Measurements from ENCODE around the gene PHF21A.
"Not testable (repeated sequence)": the region's sequence is repeated elsewhere in the genome, so short reads cannot be mapped to it uniquely, and the experiment has no call there.

PHF21A gene

DNA sequence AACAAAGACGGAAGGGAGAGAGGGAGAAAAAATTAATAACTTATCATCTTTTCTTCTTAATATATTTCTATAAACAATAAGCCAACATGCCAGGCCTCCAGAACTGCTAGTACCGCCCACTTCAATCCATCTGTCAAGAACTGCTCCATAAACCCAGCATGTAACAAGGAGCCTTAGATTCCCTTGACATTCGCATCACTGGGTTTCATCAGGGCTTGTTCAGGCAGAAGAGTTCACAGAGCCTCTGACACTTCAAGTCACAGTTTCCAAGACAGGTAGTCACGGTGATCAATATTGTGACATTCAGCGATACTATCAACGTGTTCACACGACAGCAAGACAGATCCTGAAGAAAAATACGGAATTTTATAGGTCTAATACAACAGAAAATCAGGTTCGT lies 137.1 kb downstream of the PHF21A start:
- no peak for DNase-seq (ENCODE audit: low read depth in 2 of 2)

DNA sequence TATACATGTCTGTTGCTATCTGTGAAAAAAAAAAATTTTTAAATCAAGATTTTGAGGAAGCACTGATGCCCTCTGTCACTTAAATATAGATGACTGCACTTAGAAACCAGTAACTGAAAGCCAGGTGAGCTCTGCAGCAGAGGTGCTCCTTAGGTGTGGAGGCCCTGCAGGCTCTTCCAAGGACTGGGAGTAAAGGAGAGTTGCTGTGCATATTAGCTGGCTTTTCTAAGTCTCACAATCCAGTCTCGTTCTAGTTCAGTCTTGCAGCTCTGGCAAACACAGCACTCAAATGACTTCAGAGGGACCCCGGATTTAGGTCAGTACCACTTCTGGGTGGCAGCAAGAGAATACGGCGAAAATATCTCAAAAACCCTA lies 137.8 kb downstream of the PHF21A start:
- no peak for DNase-seq (ENCODE audit: low read depth in 2 of 2)

GRCh38 chr11:45982656-45983470 lies 138.4 kb downstream of the PHF21A start:
- peak in 1 of 2 donors; percentile 10 for DNase-seq (ENCODE audit: low read depth in 2 of 2)

GRCh38 chr11:45981826-45982225 lies 139.4 kb downstream of the PHF21A start:
- DNase-seq (ENCODE audit: low read depth in 2 of 2) = not testable (repeated sequence)

GRCh38 chr11:45974806-45975205 lies 146.4 kb downstream of the PHF21A start:
- no peak for DNase-seq (ENCODE audit: low read depth in 2 of 2)

- DNase-seq (ENCODE audit: low read depth in 2 of 2) = no peak
These were observed 147.7 kb downstream of the PHF21A start for GRCh38 chr11:45973601-45974000.

- no peak for DNase-seq (ENCODE audit: low read depth in 2 of 2)
These were observed 152.4 kb downstream of the PHF21A start for GRCh38 chr11:45968901-45969300.

DNA sequence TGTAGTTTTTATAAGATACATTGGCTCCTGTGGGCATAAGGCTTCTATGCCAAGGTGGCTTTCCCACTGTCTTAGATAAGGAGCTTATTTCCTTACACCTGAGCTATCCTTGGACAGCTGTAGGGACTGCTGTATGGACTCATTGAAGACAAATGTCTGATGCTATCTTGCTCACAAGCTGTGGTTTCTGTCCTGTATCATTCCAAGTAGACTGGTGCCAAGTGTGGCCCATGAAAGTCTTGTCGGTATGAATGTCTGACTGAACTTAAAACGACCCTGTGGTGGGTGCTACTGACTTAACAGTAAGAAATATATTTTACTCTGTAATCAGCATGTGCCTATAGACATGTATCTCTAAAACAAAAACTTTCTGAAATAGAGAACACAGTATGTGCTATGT lies 153.7 kb downstream of the PHF21A start:
- DNase-seq (ENCODE audit: low read depth in 2 of 2) = no peak

GRCh38 chr11:45964911-45965389 lies 156.3 kb downstream of the PHF21A start:
- peak; percentile 17 to 23 for DNase-seq (ENCODE audit: low read depth in 2 of 2)

- no peak for DNase-seq (ENCODE audit: low read depth in 2 of 2)
These were observed 159.5 kb downstream of the PHF21A start for GRCh38 chr11:45961751-45962240.

GRCh38 chr11:45960387-45961095 lies 160.7 kb downstream of the PHF21A start:
- DNase-seq (ENCODE audit: low read depth in 2 of 2) = no peak

- DNase-seq (ENCODE audit: low read depth in 2 of 2) = no peak
These were observed 161.4 kb downstream of the PHF21A start for GRCh38 chr11:45959851-45960250.

DNA sequence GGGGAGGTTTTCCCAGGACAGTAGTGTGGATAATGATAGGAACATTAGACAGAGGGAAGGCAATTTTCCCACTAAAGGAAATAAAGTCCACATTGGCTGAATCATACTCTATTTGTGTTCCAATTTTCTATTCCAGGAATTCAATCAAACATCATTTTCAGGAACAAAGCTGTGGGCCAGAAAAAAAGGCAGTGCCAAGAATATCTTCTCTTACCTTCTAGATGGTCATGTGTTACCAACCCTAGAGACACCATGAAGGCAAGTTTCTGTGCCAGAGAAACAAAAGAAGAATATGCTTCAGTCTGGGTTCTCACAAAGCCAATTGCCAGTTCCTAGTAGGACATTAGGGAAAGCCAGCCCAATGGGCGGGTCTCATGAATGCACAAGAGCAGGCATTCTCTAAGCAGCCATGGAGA lies 171.3 kb downstream of the PHF21A start:
- no peak for DNase-seq (ENCODE audit: low read depth in 2 of 2)

DNA sequence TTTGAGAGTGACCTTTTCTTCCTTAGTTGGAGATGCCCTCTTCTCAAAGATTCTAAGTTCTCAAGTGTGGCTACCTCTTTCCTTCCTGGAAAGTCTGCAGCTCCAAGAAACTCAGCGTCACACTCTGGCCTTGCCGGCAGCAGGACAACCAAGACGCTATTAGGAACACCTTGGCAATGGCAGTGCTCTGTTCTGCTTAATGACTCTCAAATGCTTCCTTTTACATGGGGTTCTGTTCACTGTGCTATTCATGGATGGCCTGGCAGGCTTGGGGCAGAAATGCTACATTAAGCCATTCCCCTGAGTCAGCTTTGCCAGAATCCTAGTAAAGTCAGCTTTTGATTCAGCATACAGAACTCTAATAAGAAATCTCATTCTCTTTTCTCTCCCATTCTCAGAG lies 172.9 kb downstream of the PHF21A start:
- DNase-seq (ENCODE audit: low read depth in 2 of 2) = no peak

DNA sequence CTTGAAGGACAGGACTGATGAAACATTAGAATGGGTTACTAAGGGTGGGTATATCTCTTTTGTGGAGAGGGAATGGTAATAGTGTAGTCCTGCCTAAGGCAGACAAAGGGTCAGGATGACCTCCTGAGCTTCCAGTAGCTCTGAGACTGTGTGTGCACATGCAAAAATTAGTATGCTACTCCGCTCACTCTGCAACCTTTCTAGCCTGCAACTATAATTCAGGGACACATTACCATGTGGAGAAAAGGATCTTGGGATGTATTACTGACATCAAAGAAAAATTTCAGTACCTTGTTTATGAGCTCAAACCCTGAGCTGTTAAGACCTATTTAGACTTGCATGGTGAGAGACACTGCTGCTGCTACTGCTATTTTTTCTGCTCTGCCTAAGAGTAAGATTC lies 173.4 kb downstream of the PHF21A start:
- no peak for DNase-seq (ENCODE audit: low read depth in 2 of 2)

- DNase-seq (ENCODE audit: low read depth in 2 of 2) = no peak
These were observed 175.8 kb downstream of the PHF21A start for GRCh38 chr11:45945397-45945999.

- DNase-seq (ENCODE audit: low read depth in 2 of 2) = no peak
These were observed 178.9 kb downstream of the PHF21A start for GRCh38 chr11:45942381-45942780.

DNA sequence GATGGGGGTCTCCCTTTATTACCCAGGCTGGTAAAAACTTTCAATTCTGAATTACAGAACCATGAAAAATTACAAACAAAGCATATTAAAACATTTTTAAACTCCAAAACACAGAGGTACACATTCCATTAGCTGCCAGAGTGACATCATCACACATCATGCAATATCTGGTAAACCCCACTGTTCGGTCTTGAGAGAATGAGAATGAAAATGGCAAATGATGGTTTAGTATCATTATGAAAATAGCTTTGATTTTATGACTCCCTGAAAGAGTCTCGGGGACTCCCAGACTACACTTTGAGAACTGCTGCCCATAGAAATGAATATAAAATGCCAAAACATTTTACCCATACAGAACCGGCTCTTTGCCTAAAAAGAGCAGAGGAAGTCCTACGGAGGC lies 180.0 kb downstream of the PHF21A start:
- DNase-seq (ENCODE audit: low read depth in 2 of 2) = no peak

DNA sequence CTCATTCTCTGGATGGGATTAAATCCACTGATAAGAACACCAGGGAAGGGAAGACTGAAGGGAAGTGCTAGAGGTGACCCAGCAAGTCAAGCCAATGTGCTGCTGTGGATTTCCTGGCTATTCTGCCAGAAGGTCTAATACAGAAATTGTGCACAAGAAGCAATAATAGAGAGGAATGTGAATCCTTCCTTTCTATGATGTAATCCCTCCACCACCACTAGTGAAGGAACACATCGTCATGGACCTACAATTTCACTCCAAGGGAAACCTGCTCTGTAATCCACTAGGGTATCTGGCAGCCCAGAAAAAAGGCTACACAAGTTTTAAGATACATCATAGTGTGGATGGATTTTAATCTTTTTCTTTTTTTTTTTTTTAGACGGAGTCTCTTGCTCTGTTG lies 181.4 kb downstream of the PHF21A start:
- DNase-seq (ENCODE audit: low read depth in 2 of 2) = no peak

DNA sequence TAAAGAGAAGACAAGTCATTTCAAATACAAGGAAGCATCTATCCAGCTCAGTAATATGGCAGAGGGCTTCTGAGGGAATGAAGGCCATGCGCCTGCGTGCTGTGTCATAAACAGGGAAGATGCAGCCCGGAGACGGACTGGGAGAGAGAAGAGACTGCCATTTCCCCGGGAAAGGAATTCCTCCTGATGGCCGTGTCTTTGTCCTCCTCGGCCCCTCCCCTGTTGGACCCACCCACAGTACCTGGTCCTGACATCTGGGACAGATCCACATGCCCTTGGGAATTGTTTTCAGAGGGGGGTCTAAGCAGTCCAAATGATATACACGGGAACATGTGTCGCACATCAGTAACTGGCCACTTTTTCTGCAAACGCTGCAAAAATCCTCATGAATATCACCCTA lies 183.3 kb downstream of the PHF21A start:
- no peak for DNase-seq (ENCODE audit: low read depth in 2 of 2)

DNA sequence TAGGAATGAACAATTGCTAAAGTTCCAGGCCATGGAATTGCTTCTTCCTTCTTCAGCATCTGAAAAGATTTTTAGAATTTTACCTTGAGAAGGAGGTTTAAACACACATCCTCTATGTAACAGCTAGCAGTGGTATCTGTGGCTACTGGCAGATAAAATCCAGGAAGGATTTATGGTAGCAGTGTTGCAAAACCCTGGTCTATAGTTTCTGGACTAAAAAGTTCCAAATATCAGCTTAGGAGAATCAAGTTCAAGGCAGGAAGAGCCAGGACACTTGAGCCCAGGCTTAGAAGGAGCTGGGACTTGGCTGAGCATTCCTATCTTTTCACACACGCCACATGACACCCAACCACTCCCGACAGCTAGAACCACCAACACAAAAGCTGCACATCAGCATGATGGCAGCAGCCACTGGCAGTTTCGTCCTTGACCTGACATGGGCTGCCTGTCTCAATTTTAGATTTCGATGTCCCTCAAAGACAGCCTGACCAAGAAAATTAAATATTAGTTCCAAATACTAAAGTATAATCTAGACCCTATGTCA lies 184.7 kb downstream of the PHF21A start:
- no peak for DNase-seq (ENCODE audit: low read depth in 2 of 2)

- no peak for DNase-seq (ENCODE audit: low read depth in 2 of 2)
These were observed 185.7 kb downstream of the PHF21A start for GRCh38 chr11:45935349-45936064.
